ENCODE data around the gene ZBTB7C. TPM values are rescaled to one million over a fixed set of nuclear protein-coding genes. Genes with fewer than 3 reads are reported as not detected.

ZBTB7C gene
- total RNA-seq, 1 donor from 2014 or later: 1.0 TPM

DNA sequence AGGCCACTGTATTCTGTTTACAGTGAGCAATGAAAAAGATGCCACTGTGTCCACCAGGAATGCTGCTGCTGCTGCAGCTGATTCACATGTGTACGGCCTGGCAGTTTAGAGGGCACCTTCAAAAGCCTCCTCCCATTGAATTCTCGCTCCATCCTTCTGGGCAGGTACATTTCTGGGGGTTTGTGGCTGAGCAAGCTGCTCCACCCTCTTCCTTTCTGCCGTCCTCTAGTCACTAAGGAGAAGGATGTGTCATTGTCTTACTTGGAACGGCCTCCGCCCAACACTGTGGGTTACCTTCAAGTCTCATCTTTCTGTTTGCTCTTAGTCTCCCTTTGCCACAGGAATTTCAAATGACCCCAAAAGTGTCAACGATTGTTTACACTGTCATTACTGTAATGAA is 182.0 kb downstream of the ZBTB7C start:
- H3K4me3 Mint-ChIP-seq: peak overlapping the region; percentile 16
- H3K27ac Mint-ChIP-seq: no peak overlapping the region
- H3K9me3 Mint-ChIP-seq: no peaks in the 10 kb centered on the region
- intact Hi-C loops (cut with micrococcal nuclease): loop anchor here (1.0 kb wide), 1 partner anchor 102 kb away; no protein-coding TSS in a partner anchor
- peaks cover 4% of the 10 kb centered on the region for H3K27me3 Mint-ChIP-seq (ENCODE audit: insufficient read depth)
- H3K36me3 Mint-ChIP-seq (ENCODE audit: low read depth): no peaks in the 10 kb centered on the region
- DNase-seq (ENCODE audit: low spot score): peak; percentile 34
- H3K4me1 Mint-ChIP-seq (ENCODE audit: low read depth): peaks cover 29% of the 10 kb centered on the region

DNA sequence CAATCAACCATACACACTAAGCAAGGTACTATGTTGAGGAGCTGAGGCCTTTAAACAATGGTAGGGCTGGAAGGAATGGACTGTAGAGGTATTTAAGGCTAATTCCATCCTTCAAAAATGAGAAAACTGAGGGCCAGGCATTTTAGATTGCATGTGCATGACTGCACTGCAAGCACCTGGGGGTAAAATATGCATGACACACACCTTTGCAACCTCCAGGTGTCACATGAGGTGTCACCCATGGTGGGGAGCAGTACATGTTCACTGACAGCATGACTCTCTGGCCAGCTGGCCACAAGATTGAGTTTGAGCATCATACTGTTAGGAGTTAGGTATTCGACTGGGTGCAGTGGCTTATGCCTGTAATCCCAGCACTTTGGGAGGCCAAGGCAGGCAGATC is 182.8 kb downstream of the ZBTB7C start:
- no peak for DNase-seq (ENCODE audit: low spot score)
- Mint-ChIP-seq H3K4me3 (no peak overlapping the region), H3K36me3 (ENCODE audit: low read depth) (no peaks in the 10 kb centered on the region), H3K9me3 (no peaks in the 10 kb centered on the region), H3K27me3 (ENCODE audit: insufficient read depth) (peaks cover 4% of the 10 kb centered on the region), H3K4me1 (ENCODE audit: low read depth) (peaks cover 29% of the 10 kb centered on the region), H3K27ac (no peak overlapping the region)
- intact Hi-C loops (cut with micrococcal nuclease): no loop called here

GRCh38 chr18:48222118-48222517 is 187.1 kb downstream of the ZBTB7C start:
- Mint-ChIP-seq H3K36me3 (ENCODE audit: low read depth) (no peaks in the 10 kb centered on the region), H3K9me3 (no peaks in the 10 kb centered on the region), H3K4me1 (ENCODE audit: low read depth) (peaks cover 2% of the 10 kb centered on the region), H3K27me3 (ENCODE audit: insufficient read depth) (peaks cover 8% of the 10 kb centered on the region), H3K4me3 (no peak overlapping the region), H3K27ac (no peak overlapping the region)
- DNase-seq (ENCODE audit: low spot score): no peak
- intact Hi-C loops (cut with micrococcal nuclease): no loop called here

GRCh38 chr18:48219810-48220499 is 189.2 kb downstream of the ZBTB7C start:
- Mint-ChIP-seq H3K27me3 (ENCODE audit: insufficient read depth) (peaks cover 13% of the 10 kb centered on the region), H3K4me3 (no peak overlapping the region), H3K9me3 (no peaks in the 10 kb centered on the region), H3K27ac (no peak overlapping the region), H3K4me1 (ENCODE audit: low read depth) (no peaks in the 10 kb centered on the region), H3K36me3 (ENCODE audit: low read depth) (no peaks in the 10 kb centered on the region)
- no peak for DNase-seq (ENCODE audit: low spot score)
- intact Hi-C loops (cut with micrococcal nuclease): no loop called here

GRCh38 chr18:48219037-48219809 is 190.0 kb downstream of the ZBTB7C start:
- H3K27me3 Mint-ChIP-seq (ENCODE audit: insufficient read depth): peaks cover 13% of the 10 kb centered on the region
- H3K4me3 Mint-ChIP-seq: no peak overlapping the region
- no peaks in the 10 kb centered on the region for H3K9me3 Mint-ChIP-seq
- DNase-seq (ENCODE audit: low spot score): no peak
- no peaks in the 10 kb centered on the region for H3K4me1 Mint-ChIP-seq (ENCODE audit: low read depth)
- H3K27ac Mint-ChIP-seq: no peak overlapping the region
- intact Hi-C loops (cut with micrococcal nuclease): no loop called here
- no peaks in the 10 kb centered on the region for H3K36me3 Mint-ChIP-seq (ENCODE audit: low read depth)

DNA sequence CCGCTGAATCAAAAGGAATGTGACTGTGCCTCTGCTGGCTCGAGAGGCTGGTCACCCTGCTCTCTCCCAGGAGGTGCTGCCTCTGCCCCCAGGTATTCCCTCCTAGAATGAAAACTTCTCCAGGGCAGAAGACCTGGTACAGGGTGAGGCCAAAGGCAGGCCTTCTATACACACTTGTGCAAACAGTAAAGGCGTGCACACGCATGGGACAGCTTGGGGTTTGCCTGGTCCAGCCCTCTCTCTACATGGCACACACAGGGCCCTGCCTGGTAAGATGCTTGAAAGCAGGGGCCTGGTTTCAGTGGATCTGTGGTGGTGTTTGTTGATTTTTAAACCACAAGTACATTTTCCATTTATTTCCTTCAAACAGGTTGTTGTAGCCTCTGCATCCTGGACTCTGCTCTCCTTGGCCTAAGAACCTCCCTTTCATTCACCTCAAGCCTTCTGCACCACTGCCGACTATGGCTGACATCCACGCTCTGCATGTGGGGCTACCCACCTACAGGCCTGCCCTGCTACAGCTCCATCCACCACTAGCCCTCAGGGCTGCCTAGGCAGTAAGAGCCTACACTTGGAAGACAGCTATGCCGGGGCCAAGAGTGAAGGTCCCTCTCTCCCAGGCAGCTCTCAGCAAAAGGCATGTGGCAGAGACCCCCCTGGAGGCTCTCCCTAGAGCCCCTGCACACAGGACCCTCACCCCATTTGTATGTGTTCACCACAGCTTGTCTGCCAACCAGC is 190.7 kb downstream of the ZBTB7C start:
- no peaks in the 10 kb centered on the region for H3K4me1 Mint-ChIP-seq (ENCODE audit: low read depth)
- H3K36me3 Mint-ChIP-seq (ENCODE audit: low read depth): no peaks in the 10 kb centered on the region
- peaks cover 19% of the 10 kb centered on the region for H3K27me3 Mint-ChIP-seq (ENCODE audit: insufficient read depth)
- intact Hi-C loops (cut with micrococcal nuclease): no loop called here
- no peaks in the 10 kb centered on the region for H3K9me3 Mint-ChIP-seq
- no peak overlapping the region for H3K27ac Mint-ChIP-seq
- no peak for DNase-seq (ENCODE audit: low spot score)
- no peak overlapping the region for H3K4me3 Mint-ChIP-seq

DNA sequence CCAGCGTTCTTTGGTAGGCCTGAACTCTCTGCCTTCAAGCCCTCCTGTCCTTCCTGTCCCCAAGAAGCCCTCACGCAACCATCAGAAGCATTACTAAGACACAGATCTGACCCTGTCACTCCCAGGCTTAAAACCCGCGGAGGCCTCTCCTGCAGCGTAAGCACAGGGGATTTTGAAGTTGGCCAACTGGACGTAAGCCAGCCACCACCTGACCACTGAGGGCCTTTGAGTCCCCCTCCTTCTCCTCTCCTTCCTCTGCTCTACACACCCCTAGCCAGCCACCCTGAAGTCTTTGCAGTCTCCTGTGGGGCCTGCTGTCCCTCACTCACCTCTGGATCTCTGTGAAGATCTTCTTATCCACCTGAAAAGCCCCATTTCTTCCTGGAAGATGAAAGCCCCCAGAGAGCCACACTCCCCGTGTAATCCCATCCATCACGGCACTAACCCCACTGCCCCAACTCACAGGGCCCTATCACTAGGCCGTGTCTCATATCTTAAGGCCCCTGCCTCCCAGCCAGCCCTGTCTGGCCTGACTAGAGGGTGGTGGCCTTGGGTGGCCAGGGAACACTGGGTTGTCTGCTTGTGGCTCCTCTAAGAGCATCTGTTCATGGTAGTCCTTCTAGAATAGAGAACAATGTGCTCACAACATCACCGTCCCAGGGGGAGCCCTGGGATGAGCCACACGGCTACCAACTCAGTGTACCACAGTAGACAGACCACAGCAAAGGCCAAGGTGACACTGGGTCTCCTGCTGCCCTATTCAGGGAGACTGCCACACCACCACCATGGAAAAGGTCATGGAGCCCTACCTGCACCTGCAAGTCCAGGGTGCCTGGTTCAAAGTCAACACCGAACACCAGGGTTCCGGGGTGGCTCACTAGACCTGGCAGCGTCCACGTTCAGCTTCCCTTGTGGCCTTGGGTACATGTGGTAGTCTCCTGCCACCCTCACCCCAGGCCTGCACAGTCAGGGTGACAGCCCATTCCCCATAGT is 191.6 kb downstream of the ZBTB7C start:
- no peaks in the 10 kb centered on the region for H3K9me3 Mint-ChIP-seq
- intact Hi-C loops (cut with micrococcal nuclease): no loop called here
- no peaks in the 10 kb centered on the region for H3K4me1 Mint-ChIP-seq (ENCODE audit: low read depth)
- no peak for DNase-seq (ENCODE audit: low spot score)
- no peak overlapping the region for H3K27ac Mint-ChIP-seq
- peaks cover 23% of the 10 kb centered on the region for H3K27me3 Mint-ChIP-seq (ENCODE audit: insufficient read depth)
- no peaks in the 10 kb centered on the region for H3K36me3 Mint-ChIP-seq (ENCODE audit: low read depth)
- no peak overlapping the region for H3K4me3 Mint-ChIP-seq

DNA sequence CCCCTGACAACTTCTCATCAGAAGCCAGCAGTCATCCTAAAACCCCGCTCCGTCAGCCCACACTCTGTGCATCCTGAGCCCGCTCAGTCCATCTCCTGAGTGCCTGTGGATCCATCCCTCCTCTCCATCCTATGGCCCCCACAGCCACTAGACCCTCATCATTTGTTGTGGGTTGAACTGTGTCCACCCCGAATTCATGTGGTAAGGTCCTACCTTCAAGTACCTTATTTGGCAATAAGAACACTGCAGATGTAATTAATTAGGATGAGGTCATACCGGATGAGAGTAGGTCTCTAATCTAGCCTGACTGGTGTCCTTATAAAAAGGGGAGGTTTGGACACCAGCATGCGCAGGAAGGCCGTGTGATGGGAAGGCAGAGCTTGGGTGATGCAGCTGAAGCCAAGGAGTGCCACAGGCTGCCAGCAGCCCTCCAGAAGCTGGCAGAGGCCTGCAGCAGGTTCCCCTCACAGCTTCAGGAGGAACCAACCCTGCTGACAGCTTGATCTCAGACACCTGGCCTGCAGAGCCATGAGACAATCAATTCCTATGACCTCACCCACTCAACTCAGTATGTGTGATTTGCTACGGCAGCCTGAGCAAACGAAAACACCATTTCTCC is 192.4 kb downstream of the ZBTB7C start:
- peaks cover 24% of the 10 kb centered on the region for H3K27me3 Mint-ChIP-seq (ENCODE audit: insufficient read depth)
- no peak overlapping the region for H3K4me3 Mint-ChIP-seq
- H3K4me1 Mint-ChIP-seq (ENCODE audit: low read depth): no peaks in the 10 kb centered on the region
- H3K9me3 Mint-ChIP-seq: no peaks in the 10 kb centered on the region
- H3K36me3 Mint-ChIP-seq (ENCODE audit: low read depth): no peaks in the 10 kb centered on the region
- H3K27ac Mint-ChIP-seq: no peak overlapping the region
- intact Hi-C loops (cut with micrococcal nuclease): no loop called here
- DNase-seq (ENCODE audit: low spot score): no peak

- H3K27me3 Mint-ChIP-seq (ENCODE audit: insufficient read depth): peaks cover 24% of the 10 kb centered on the region
These were observed 193.1 kb downstream of the ZBTB7C start for GRCh38 chr18:48215876-48216638.

DNA sequence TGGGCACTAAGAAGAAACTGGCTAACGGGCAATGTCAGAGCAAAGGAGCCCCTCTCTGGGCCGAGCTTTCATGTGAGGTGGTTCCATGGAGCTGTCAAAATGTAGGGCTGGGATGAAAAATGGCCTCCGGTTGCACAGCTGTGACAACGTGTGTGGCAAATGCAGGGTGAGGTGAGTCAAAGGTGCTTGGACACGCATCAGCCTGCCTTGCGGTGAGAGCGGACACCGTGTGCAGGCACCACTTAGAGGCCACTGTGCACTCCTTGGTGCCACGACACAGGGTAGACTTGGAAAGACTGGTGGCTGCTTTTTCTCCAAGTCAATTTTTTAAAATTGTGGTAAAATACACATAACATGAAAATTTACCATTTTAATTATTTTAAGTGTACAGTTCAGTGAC is 195.4 kb downstream of the ZBTB7C start:
- Mint-ChIP-seq H3K4me1 (ENCODE audit: low read depth) (no peaks in the 10 kb centered on the region), H3K27me3 (ENCODE audit: insufficient read depth) (peaks cover 29% of the 10 kb centered on the region), H3K9me3 (no peaks in the 10 kb centered on the region), H3K4me3 (no peak overlapping the region), H3K27ac (no peak overlapping the region), H3K36me3 (ENCODE audit: low read depth) (no peaks in the 10 kb centered on the region)
- intact Hi-C loops (cut with micrococcal nuclease): no loop called here
- DNase-seq (ENCODE audit: low spot score): no peak

More at GRCh38 chr18:48215876-48216638, 193.1 kb downstream of the ZBTB7C start:
- Mint-ChIP-seq H3K9me3 (no peaks in the 10 kb centered on the region), H3K4me3 (no peak overlapping the region), H3K27ac (no peak overlapping the region), H3K4me1 (ENCODE audit: low read depth) (no peaks in the 10 kb centered on the region), H3K36me3 (ENCODE audit: low read depth) (no peaks in the 10 kb centered on the region)
- no peak for DNase-seq (ENCODE audit: low spot score)
- intact Hi-C loops (cut with micrococcal nuclease): no loop called here

DNA sequence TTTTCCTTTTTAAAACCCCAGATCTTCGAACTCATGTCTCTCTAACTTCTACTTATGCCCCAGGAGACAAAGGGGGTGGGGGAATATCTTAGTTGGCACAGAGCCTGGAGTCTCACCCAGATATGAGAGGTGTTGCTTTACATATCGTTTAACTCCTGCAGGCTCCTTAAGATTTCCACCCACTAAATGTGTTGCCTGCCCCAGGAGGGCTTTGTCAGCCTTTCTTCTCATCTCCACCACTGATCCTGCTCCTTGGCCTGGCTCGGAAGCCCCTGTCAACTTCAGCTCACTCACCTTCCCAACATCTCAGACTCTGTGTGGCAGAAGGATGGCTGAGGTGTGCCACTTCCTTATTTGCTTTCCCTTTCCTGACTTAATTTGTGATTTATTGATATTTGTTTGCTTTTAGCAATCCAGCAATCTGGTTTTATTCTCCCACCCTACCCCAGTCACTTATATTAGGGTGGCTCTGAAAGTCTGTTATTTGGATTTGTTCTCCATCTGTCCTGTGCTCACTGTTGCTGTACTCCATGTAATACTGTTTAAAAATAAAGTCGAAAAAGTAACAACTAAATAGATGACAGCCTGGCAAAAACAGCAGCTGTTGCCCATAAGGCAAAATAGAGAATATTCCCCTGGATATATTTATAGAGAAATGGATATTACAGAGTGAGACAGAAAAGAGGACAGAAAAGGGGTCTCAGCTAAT is 200.6 kb downstream of the ZBTB7C start:
- Mint-ChIP-seq H3K9me3 (no peaks in the 10 kb centered on the region), H3K36me3 (ENCODE audit: low read depth) (no peaks in the 10 kb centered on the region), H3K4me1 (ENCODE audit: low read depth) (no peaks in the 10 kb centered on the region), H3K4me3 (no peak overlapping the region), H3K27me3 (ENCODE audit: insufficient read depth) (peaks cover 24% of the 10 kb centered on the region), H3K27ac (no peak overlapping the region)
- intact Hi-C loops (cut with micrococcal nuclease): no loop called here
- no peak for DNase-seq (ENCODE audit: low spot score)
